SK-N-SH (cell line): Measurements from ENCODE around the gene MCEMP1. TPM values are rescaled to one million over a fixed set of nuclear protein-coding genes. Genes with fewer than 3 reads are reported as not detected.

Source experiments
- CTCF ChIA-PET: fragments of 300-600, 350-600 bp; formaldehyde crosslinking; extraction: SDS; loops from one replicate; lab custom pipeline; 2021; lab: Yijun Ruan, JAX
- POLR2A ChIA-PET: fragments of 350-600 bp; sonication (Branson Sonifier 250); formaldehyde crosslinking; extraction: SDS; loops from one replicate; lab custom pipeline; 2020; ENCODE audit warnings: antibody characterized with exemption, inconsistent platforms; lab: Yijun Ruan, JAX
- DNase-seq: peaks from one replicate; pipeline ENCODE4 v3.0.0; 2012
- H2AFZ ChIP-seq: fragments of 200-600 bp; sonication (generic); 2 replicates; pipeline ENCODE4 v1.8.1; 2016; ENCODE audit warnings: antibody characterized with exemption, mild to moderate bottlenecking, low read depth
- H3F3A ChIP-seq: fragments of 200-600 bp; sonication (generic); replicated peaks from 2 replicates; pipeline ENCODE3; 2016; ENCODE audit warnings: antibody characterized with exemption, mild to moderate bottlenecking; ENCODE audit not compliant: insufficient read depth
- H3K27ac ChIP-seq, 2 experiments: fragments of 200-500 bp in 1 of 2; fragments of 200-600 bp in 1 of 2; sonication (Bioruptor generic) in 1 of 2; sonication (generic), shearing (Covaris generic) in 1 of 2; 2 replicates each; pipeline versions ENCODE4 v1.5.1 to v1.6.1; 2014 to 2016; ENCODE audit warnings: low read depth in 2 of 2, inconsistent platforms in 1 of 2, low read length in 1 of 2, mild to moderate bottlenecking in 1 of 2, mixed read lengths in 1 of 2
- H3K27me3 ChIP-seq: fragments of 200-600 bp; sonication (generic), shearing (Covaris generic); 2 replicates; pipeline ENCODE4 v1.6.1; 2016; ENCODE audit warnings: mixed run types; ENCODE audit not compliant: insufficient read depth
- H3K36me3 ChIP-seq, 2 experiments: fragments of 200-500 bp in 1 of 2; fragments of 200-600 bp in 1 of 2; sonication (Bioruptor generic) in 1 of 2; sonication (generic) in 1 of 2; replicated peaks in 1 of 2; 2 replicates each; pipeline versions ENCODE3 to v1.5.1; 2014 to 2016; ENCODE audit warnings: low read length in 1 of 2, mild to moderate bottlenecking in 1 of 2; ENCODE audit not compliant: insufficient read depth in 2 of 2, control insufficient read depth in 1 of 2
- H3K4me1 ChIP-seq, 2 experiments: fragments of 200-500 bp in 1 of 2; fragments of 200-600 bp in 1 of 2; sonication (Bioruptor generic) in 1 of 2; sonication (generic), shearing (Covaris generic) in 1 of 2; 2 replicates each; pipeline versions ENCODE4 v1.5.1 to v1.6.1; 2014 to 2016; ENCODE audit warnings: low read depth in 1 of 2, low read length in 1 of 2, mixed run types in 1 of 2; ENCODE audit not compliant: insufficient read depth in 2 of 2, control insufficient read depth in 1 of 2
- H3K4me2 ChIP-seq: fragments of 200-600 bp; sonication (generic), shearing (Covaris generic); 2 replicates; pipeline ENCODE4 v1.6.1; 2017; ENCODE audit warnings: mixed run types
- H3K4me3 ChIP-seq, 2 experiments: fragments of 200-500 bp in 1 of 2; fragments of 200-600 bp in 1 of 2; sonication (Bioruptor generic) in 1 of 2; sonication (generic), shearing (Covaris generic) in 1 of 2; 2 replicates each; pipeline versions ENCODE4 v1.5.1 to v1.8.1; 2014 to 2016; ENCODE audit warnings: low read depth in 2 of 2, inconsistent platforms in 1 of 2, low read length in 1 of 2, mild to moderate bottlenecking in 1 of 2, mixed read lengths in 1 of 2, moderate library complexity in 1 of 2
- H3K79me2 ChIP-seq: fragments of 200-600 bp; sonication (generic); 2 replicates; pipeline ENCODE4 v1.8.1; 2017; ENCODE audit warnings: mild to moderate bottlenecking; ENCODE audit not compliant: insufficient read depth
- H3K9ac ChIP-seq: fragments of 200-600 bp; sonication (generic); 2 replicates; pipeline ENCODE4 v1.6.1; 2017; ENCODE audit warnings: mixed run types
- H3K9me2 ChIP-seq: fragments of 200-600 bp; sonication (generic); 2 replicates; pipeline ENCODE4 v1.6.1; 2017; ENCODE audit warnings: mixed run types
- H3K9me3 ChIP-seq: fragments of 200-600 bp; sonication (generic); 2 replicates; pipeline ENCODE4 v1.6.1; 2017; ENCODE audit warnings: mixed run types, mild to moderate bottlenecking, moderate library complexity
- H4K20me1 ChIP-seq: fragments of 200-600 bp; sonication (generic); 2 replicates; pipeline ENCODE4 v1.6.1; 2017; ENCODE audit warnings: mild to moderate bottlenecking, mixed run types; ENCODE audit not compliant: insufficient read depth
- EZH2phosphoT487 ChIP-seq: fragments of 200-600 bp; sonication (generic); IDR thresholded peaks from 2 replicates; pipeline ENCODE4 v1.6.1; 2017; ENCODE audit warnings: low read depth, mixed run types, mild to moderate bottlenecking, antibody characterized with exemption, moderate library complexity, borderline replicate concordance
- FOXJ3 ChIP-seq: sonication (generic); formaldehyde crosslinking; IDR thresholded peaks from 2 replicates; pipeline ENCODE4 v1.5.1; 2020; ENCODE audit warnings: mild to moderate bottlenecking, missing genetic modification reagents
- GATA2 ChIP-seq: sonication (generic); formaldehyde crosslinking; IDR thresholded peaks from 2 replicates; pipeline ENCODE4 v1.5.0; 2020; ENCODE audit warnings: mild to moderate bottlenecking, missing genetic modification reagents
- NFIC ChIP-seq: IDR thresholded peaks from 2 replicates; pipeline ENCODE4 v1.4.0; 2012; ENCODE audit warnings: borderline replicate concordance
- NRF1 ChIP-seq: IDR thresholded peaks from 2 replicates; pipeline ENCODE4 v1.6.1; 2012; ENCODE audit warnings: low read depth, mild to moderate bottlenecking, low read length
- RAD21 ChIP-seq: IDR thresholded peaks from 2 replicates; pipeline ENCODE4 v1.6.1; 2012; ENCODE audit warnings: mild to moderate bottlenecking, low read length
- RFX5 ChIP-seq: IDR thresholded peaks from 2 replicates; pipeline ENCODE4 v1.6.1; 2012; ENCODE audit warnings: mild to moderate bottlenecking, improper control_type of control experiment, low read length
- TAF1 ChIP-seq: IDR thresholded peaks from 2 replicates; pipeline ENCODE4 v1.6.1; 2012; ENCODE audit warnings: low read depth, mild to moderate bottlenecking, low read length, moderate library complexity, borderline replicate concordance
- WGBS: methylation state at CpG from one replicate; pipeline ENCODE4 v1.1.6; 2017; ENCODE audit warnings: low lambda C conversion rate; 5-methylcytosine and 5-hydroxymethylcytosine counted together
- polyA plus RNA-seq, 3 experiments: library from polyadenylated mRNA; depleted of rRNA; stranded (reverse); fragments of >200 nt; gene quantifications; 2 replicates each; pipeline ENCODE4 v1.2.3, GENCODE V29; 2012
- TF ChIP-seq, protein P1 (sequence below): fragments of 150-350 bp; IDR thresholded peaks from 2 replicates; pipeline ENCODE4 v1.6.1; 2016; ENCODE audit warnings: mild to moderate bottlenecking, low read depth, low read length
- TF ChIP-seq, protein P2 (sequence below): IDR thresholded peaks from 2 replicates; pipeline ENCODE4 v1.4.0; 2012; ENCODE audit warnings: low read depth, borderline replicate concordance

Gene MCEMP1
- polyA plus RNA-seq, 1 of the 3 experiments (the other 2 are of a cell fraction) = not detected

DNA sequence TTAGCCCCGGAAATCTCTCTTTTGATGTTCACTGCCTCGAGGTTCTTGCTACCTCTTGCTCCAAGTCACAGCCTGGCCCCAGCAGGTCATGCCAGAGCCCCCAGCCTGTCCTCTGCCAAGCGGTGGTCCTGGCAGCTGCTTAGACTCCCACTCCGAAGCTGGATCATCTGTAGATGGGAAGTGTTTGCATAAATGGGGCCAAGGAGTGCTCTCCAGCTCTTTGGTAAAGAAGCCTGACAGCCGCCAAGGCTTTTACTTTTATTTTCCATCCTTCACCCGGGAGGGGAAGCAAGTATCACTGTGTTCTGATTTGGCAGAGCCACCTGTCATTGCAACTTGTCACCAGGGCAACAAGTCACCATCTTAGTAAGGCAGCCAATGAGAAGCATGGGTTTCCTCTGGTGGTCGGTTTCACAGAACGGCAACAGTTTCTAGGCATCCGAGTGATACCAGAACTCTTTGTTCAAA lies 18.6 kb upstream of the MCEMP1 start:
- 6% methylated on average over 7 of the region's 9 CpGs for WGBS
- POLR2A ChIA-PET = no interaction called here
- CTCF ChIA-PET = interaction anchor here (1.7 to 2.9 kb wide), 2 partner anchors 23 to 142 kb away, joined by 8 to 13 read pairs; partner anchors contain the start of gene TRAPPC5

DNA sequence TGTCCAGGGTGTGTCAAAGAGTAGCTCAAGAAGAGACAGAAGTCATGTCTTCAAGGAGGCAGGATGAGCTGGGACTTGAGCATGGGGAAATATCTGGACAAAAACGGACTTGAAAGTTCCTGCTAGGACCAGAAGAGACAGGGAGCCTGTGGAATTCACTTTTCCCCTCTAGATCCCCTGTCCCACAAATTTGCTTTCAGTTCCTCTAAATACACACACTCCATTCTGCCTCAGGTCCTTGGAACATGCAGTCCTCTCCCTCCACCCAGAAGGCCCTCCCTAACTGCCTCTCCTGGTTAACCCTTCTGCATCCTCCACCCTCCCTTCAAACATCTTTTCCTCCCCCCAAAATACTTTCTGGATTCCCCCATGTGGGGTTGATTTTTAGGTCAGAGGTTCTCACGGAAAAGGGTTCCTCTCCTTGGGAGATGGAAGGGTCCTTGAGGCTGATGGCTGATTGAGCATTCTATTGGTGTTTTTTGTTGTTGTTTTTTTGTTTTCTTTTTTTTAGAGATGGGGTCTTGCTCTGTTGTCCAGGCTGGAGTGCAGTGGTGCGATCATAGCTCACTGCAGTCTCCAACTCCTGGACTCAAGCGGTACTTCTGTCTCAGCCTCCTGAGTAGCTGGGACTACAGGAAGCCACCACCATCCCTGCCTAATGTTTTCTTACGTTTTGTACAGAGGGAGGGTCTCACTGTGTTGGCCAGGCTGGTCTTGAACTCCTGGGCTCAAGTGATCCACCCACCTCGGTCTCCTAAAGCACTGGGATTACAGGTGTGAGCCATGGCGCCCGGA lies 14.9 kb upstream of the MCEMP1 start:
- TF ChIP-seq GATA2 (CRISPR knock-in tag) = no peak
- no peak for TF ChIP-seq RAD21
- no peak for TF ChIP-seq NRF1
- no peak for TF ChIP-seq TAF1
- Histone ChIP-seq H3K27ac (no peak overlapping the region), H4K20me1 (no peaks in the 10 kb centered on the region), H3K9ac (no peak overlapping the region), H3F3A (no peaks in the 10 kb centered on the region), H3K9me3 (no peaks in the 10 kb centered on the region), H3K79me2 (no peaks in the 10 kb centered on the region), H3K27me3 (peaks cover 56% of the 10 kb centered on the region), H3K4me2 (no peak overlapping the region), H3K36me3 (no peaks in the 10 kb centered on the region), H3K4me1 (no peaks in the 10 kb centered on the region), H3K9me2 (no peaks in the 10 kb centered on the region), H2AFZ (no peak overlapping the region), H3K4me3 (no peak overlapping the region)
- ChIA-PET POLR2A (no interaction called here), CTCF (interaction anchor here (1.5 to 2.9 kb wide), 4 partner anchors 10 to 94 kb away, joined by 7 to 10 read pairs (median 8); partner anchors contain the start of gene TRAPPC5)
- DNase-seq = no peak
- WGBS = 26% methylated on average over 8 of the region's 8 CpGs

More for the DNA sequence above, 18.6 kb upstream of the MCEMP1 start:
- Histone ChIP-seq H3K27ac (no peak overlapping the region), H3K4me2 (no peak overlapping the region), H3K9me2 (no peaks in the 10 kb centered on the region), H3K27me3 (peaks cover 27% of the 10 kb centered on the region), H3K9ac (no peak overlapping the region), H3K4me3 (no peak overlapping the region), H2AFZ (no peak overlapping the region; the same call in 1 of the 2 replicates), H4K20me1 (no peaks in the 10 kb centered on the region), H3K36me3 (no peaks in the 10 kb centered on the region), H3K79me2 (no peaks in the 10 kb centered on the region), H3F3A (no peaks in the 10 kb centered on the region), H3K9me3 (no peaks in the 10 kb centered on the region), H3K4me1 (no peaks in the 10 kb centered on the region)
- DNase-seq = no peak
- no peak for TF ChIP-seq NFIC
- TF ChIP-seq EZH2phosphoT487 = no peak
- TF ChIP-seq, protein P1, sequence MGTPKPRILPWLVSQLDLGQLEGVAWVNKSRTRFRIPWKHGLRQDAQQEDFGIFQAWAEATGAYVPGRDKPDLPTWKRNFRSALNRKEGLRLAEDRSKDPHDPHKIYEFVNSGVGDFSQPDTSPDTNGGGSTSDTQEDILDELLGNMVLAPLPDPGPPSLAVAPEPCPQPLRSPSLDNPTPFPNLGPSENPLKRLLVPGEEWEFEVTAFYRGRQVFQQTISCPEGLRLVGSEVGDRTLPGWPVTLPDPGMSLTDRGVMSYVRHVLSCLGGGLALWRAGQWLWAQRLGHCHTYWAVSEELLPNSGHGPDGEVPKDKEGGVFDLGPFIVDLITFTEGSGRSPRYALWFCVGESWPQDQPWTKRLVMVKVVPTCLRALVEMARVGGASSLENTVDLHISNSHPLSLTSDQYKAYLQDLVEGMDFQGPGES = no peak
- no peak for TF ChIP-seq RFX5
- no peak for TF ChIP-seq FOXJ3 (CRISPR knock-in tag)
- TF ChIP-seq, protein P2, sequence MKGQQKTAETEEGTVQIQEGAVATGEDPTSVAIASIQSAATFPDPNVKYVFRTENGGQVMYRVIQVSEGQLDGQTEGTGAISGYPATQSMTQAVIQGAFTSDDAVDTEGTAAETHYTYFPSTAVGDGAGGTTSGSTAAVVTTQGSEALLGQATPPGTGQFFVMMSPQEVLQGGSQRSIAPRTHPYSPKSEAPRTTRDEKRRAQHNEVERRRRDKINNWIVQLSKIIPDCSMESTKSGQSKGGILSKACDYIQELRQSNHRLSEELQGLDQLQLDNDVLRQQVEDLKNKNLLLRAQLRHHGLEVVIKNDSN = no peak
